GM21528 (cell line): ENCODE results near the gene TIA1.
"Not testable (repeated sequence)": the region's sequence is repeated elsewhere in the genome, so short reads cannot be mapped to it uniquely, and the experiment has no call there.

Experiments used
- ATAC-seq: cut with Tn5 transposase; IDR thresholded peaks from one replicate; pipeline ENCODE4 v1.9.1; 2021; ENCODE audit warnings: mild to moderate bottlenecking, moderate library complexity; ENCODE audit not compliant: unreplicated experiment, low FRiP score

The TIA1 gene

DNA sequence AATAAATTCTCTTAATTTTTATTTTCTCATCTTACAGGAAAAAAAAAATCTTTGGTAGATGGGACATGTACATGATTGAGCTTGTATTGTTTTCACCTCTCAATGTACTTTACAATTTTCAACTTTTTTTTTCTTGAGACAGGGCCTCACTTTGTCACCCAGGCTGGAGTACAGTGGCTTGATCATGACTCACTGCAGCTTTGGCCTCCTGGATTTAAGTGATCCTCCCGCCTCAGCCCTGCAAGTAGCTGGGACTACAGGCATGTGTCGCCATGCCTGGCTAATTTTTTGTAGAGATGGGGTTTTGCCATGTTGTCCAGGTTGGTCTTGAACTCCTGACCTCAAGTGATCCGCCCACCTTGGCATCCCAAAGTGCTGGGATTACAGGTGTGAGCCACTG lies 25.1 kb downstream of the TIA1 start:
- ATAC-seq, result not testable (repeated sequence)

- no peak for ATAC-seq
These were observed 33.4 kb downstream of the TIA1 start for GRCh38 chr2:70214953-70215549.

DNA sequence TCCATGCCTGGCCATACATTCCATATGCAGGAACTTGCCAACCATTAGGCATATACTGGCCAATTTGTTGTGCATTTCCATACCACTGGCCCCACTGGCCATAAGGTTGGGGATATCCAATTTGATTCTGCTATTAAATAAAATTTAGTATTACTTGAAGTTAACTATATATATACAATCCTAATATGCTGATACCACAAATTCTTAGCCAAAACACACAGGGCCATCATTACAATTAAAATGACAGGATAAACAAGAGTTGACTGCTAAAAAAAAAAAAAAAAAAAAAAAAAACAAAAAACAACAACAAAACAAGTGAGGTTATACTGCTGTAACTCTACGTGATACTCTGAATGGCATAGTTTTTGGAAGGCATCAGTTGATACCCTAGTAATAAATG lies 34.1 kb downstream of the TIA1 start:
- ATAC-seq, result no peak

DNA sequence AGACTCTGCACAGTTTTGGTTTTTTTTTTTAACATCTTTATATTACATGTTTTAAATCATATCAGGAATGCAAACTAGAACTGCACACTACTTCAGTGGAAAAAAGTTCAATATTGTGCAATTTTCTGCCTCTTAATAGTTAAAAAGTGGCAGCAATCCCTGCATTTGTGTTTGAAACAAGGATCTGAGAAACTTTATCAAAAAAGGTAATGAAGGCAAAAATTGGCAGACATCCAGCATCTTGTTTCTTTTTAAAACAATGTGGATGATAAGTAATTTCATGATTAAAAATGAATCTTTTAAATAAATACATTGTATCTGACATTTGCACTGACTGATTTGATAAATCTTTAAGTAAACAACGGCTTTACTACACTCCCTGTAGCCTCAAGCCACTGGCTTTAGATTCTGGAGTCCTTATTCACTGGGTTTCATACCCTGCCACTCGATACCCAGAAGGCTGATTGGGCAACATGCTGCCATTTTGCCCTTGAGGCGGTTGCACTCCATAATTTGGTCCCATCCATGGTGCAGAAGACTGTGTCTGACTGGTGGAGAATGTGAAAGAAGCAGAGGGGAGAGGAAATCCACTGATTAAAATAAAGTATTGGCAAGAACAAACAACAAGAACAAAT lies 36.0 kb downstream of the TIA1 start:
- ATAC-seq, result no peak

DNA sequence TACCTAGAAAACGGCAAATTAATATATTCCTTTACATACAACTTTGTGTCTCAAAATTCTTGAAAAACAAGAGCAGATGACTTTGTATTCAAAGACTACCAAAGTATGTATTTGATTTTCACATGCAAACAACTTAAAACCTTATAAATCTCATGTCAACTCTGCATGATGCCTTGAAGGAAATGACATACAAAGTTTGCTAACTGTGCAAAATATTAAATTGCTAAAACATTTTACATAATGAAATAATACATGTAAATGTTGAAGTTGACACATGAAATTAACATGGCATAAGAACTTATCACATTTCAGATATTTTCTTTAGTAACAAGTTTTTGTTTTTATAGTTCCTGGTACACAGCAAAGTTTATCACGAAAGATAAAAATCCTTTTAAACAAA lies 36.8 kb downstream of the TIA1 start:
- no peak for ATAC-seq

- no peak for ATAC-seq
These were observed 44.0 kb downstream of the TIA1 start for GRCh38 chr2:70204452-70204851.

DNA sequence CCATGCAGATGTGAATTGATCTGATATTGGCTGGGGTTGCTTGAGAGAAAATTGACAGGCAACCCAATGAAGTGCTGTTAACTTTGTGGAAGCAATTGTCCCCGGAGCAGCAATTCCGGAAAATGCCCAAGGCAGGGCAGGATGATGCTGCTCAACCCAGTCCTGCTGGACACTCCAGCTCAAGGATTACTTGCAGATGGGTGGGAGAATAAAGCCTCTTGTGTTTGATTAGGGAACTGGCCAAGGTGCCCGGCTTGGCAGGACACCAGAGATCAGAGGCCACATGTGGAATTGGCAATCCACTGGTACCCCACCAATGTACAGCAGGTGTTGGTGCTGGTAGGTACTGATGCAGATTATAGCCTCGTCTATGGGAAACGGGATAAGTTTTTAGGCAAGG lies 45.3 kb downstream of the TIA1 start:
- no peak for ATAC-seq

DNA sequence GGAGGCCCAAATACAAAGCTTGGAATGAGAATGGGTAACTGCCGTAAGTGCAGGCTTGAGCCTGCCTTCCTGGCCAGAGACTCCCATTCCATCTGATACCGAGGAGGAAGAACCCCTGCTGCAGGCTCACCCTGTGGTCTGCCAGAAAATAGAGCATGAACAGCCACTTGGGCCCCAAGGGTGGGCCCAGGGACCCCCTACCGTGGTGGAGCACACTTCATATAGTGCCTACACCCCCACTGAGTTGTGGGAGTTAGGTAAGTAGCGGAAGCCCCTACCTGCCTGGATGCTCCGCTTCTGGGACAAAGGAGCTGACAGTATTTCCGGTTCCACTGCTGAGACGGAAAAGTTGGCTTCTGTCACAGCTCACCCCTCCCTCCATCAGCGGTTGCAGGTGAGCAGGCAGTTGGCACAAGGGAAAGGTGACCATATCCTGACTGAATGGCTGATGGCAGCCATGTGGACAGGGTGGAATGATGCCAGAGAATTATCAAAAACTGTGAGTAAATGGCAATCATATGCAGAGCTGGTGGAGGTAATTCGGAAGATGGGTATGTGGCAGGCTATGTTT lies 46.1 kb downstream of the TIA1 start:
- ATAC-seq, result no peak

- ATAC-seq, result no peak
These were observed 46.6 kb downstream of the TIA1 start for GRCh38 chr2:70201831-70202230.

- ATAC-seq, result no peak
These were observed 47.1 kb downstream of the TIA1 start for GRCh38 chr2:70201225-70201768.

DNA sequence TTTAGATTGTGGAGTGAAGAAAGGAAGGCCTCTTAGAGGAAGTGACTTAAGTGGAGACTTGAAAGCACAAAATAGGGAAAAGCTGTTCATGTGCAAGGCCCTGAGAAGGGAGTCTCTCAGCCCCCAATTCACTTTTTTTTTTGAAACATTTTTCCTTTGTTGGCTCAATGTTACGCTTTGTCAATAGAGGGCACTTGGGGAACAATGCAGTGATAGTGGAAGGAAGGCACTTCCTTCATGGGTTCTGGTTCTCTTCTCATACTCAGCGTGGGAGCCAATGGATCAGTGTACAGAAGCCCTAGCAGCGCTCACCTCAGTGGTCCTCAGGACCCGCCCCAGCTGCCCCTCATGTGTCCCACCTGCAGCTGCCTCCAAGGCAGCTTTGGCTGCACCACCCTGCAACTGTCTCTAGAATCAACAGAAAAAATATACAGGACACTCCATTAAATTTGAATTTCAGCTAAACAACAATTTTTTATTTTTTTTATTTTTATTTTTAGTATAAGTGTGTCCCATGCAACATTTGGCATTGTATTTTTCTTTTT lies 49.0 kb downstream of the TIA1 start:
- ATAC-seq, result no peak

- no peak for ATAC-seq
These were observed 55.9 kb downstream of the TIA1 start for GRCh38 chr2:70192516-70192915.

DNA sequence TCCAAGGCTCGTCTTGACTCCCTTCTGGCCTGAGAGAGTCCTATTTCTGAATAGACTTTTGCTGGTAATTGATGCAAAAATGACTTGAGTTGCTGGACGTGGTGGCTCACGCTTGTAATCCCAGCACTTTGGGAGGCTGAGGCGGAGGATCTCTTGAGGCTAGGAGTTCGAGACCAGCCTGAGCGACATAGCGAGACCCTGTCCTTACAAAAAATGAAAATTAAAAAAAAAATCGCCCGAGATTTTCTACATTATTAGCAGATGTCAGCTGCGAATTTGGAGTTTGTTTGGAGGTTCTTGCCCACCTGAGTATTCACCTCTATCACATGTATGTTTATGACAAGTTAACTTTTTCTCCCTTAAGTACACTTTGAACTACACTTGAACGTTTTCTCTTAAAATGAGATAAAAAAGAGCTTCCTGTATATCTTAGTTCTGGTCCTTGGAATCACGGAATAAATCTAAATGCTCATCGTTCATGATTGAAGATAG lies 57.1 kb downstream of the TIA1 start:
- ATAC-seq, result no peak

GRCh38 chr2:70190418-70191243 lies 57.8 kb downstream of the TIA1 start, which contains the start of gene C2orf42:
Gene C2orf42 (minus strand): TSS chr2:70191019. CDS start chr2:70181985, 9,034 bp downstream.
- peak; percentile 84 for ATAC-seq

- ATAC-seq, result no peak
These were observed 60.0 kb downstream of the TIA1 start for GRCh38 chr2:70188460-70188859.

DNA sequence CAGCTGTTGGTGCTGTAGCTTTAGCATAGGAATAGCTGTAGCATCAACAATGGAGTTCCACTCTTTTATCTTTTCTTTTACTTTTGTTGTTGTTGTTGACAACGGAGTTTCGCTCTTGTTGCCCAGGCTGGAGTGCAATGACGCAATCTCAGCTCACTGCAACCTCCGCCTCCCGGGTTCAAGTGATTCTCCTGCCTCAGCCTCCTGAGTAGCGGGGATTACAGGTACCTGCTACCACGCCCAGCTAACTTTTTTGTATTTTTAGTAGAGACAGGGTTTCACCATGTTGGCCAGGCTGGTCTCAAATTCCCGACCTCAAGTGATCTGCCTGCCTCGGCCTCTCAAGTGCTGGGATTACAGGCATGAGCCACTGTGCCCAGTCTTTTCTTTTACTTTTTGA lies 61.3 kb downstream of the TIA1 start:
- ATAC-seq, result not testable (repeated sequence)

DNA sequence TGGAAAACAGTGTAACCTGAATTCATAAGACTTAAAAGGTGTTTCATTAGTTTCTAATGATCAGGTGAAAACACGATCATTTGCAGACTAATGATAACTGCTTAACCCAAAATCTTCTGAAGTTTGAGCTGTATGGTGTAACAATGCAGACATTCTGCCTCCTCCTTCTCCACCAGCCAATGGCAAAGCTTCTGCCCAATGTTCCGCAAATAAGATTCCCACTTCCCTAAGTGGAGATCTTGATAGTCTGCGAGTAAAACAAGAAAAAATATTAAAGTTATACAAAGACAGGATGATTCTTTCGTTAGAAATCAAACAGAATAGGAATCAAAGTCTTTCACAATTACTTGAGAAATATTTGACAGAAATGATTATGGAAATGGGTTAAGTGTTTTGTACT lies 65.7 kb downstream of the TIA1 start:
- ATAC-seq, result no peak

- peak; percentile 62 for ATAC-seq
These were observed 67.0 kb downstream of the TIA1 start for GRCh38 chr2:70181363-70181956.

DNA sequence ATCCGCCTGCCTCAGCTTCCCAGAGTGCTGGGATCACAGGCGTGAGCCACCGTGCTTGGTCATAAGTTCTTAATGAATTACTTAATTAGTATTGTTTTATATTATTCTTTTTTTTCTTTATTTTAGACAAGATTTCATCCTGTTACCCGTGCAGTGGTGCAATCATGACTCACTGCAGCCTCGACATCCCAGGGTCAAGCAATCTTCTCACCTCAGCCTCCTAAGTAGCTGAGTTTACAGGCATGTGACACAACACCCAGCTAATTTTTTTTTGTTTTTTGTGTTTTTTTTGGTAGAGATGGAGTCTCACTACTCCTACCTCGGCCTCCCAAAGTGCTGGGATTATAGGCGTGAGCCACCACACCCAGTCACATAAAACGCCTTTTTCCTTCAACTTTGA lies 74.9 kb downstream of the TIA1 start:
- no peak for ATAC-seq

- ATAC-seq, result not testable (repeated sequence)
These were observed 78.7 kb downstream of the TIA1 start for GRCh38 chr2:70169654-70170245.
